Mucosa of stomach (tissue), 1 donor: ENCODE results near the gene KCNMA1.

Source experiments
- H3K27me3 ChIP-seq: one replicate; pipeline ENCODE4 v1.7.0; 2013; ENCODE audit warnings: mild to moderate bottlenecking, low read length; ENCODE audit not compliant: control insufficient read depth, insufficient read depth
- H3K36me3 ChIP-seq: one replicate; pipeline ENCODE4 v1.7.0; 2013; ENCODE audit warnings: low read length; ENCODE audit not compliant: control insufficient read depth, insufficient read depth
- H3K4me1 ChIP-seq: one replicate; pipeline ENCODE4 v1.7.0; 2013; ENCODE audit warnings: mild to moderate bottlenecking, low read length; ENCODE audit not compliant: control insufficient read depth, insufficient read depth
- H3K4me3 ChIP-seq: one replicate; pipeline ENCODE4 v1.7.0; 2013; ENCODE audit warnings: low read length
- H3K9ac ChIP-seq: one replicate; pipeline ENCODE4 v1.7.0; 2013; ENCODE audit warnings: mild to moderate bottlenecking, low read length, moderate library complexity
- H3K9me3 ChIP-seq: one replicate; pipeline ENCODE4 v1.7.0; 2013; ENCODE audit warnings: mild to moderate bottlenecking, low read length, moderate library complexity; ENCODE audit not compliant: control insufficient read depth
- donor health status: Pancreatic carcinoma.

The KCNMA1 gene

GRCh38 chr10:77165445-77166208, 472.0 kb downstream of the KCNMA1 start:
- H3K4me1 ChIP-seq, result peaks cover 12% of the 10 kb centered on the region
- peaks cover 3% of the 10 kb centered on the region for H3K27me3 ChIP-seq
- no peak overlapping the region for H3K4me3 ChIP-seq
- peak overlapping the region; percentile 6 for H3K9ac ChIP-seq
- H3K9me3 ChIP-seq, result no peaks in the 10 kb centered on the region
- H3K36me3 ChIP-seq, result no peaks in the 10 kb centered on the region

GRCh38 chr10:77164616-77165311, 472.8 kb downstream of the KCNMA1 start:
- Histone ChIP-seq H3K36me3 (no peaks in the 10 kb centered on the region), H3K4me3 (no peak overlapping the region), H3K4me1 (peaks cover 19% of the 10 kb centered on the region), H3K9ac (no peak overlapping the region), H3K27me3 (peaks cover 3% of the 10 kb centered on the region), H3K9me3 (no peaks in the 10 kb centered on the region)

GRCh38 chr10:77163670-77164348, 473.8 kb downstream of the KCNMA1 start:
- H3K27me3 ChIP-seq, result peaks cover 3% of the 10 kb centered on the region
- no peaks in the 10 kb centered on the region for H3K9me3 ChIP-seq
- H3K9ac ChIP-seq, result no peak overlapping the region
- peaks cover 19% of the 10 kb centered on the region for H3K4me1 ChIP-seq
- H3K36me3 ChIP-seq, result no peaks in the 10 kb centered on the region
- no peak overlapping the region for H3K4me3 ChIP-seq

DNA sequence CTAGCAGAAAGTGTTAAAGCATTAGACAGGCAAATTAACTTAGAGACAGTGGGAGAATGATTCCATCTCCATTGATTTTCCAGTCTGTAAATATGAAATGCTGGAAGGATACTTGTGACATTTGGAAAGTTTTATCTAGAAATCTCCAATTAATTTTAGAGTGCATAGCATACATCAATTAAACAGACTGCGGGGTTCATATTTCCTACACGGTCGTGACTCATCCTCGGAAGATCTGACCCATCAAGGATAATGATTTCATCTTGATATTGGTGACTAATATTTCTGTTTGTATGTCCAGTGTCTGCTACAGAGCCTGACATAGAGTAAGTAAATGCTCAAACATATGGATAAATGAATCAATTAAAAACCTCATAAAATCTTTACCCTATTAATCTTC, 474.9 kb downstream of the KCNMA1 start:
- Histone ChIP-seq H3K4me3 (no peak overlapping the region), H3K9ac (no peak overlapping the region), H3K27me3 (peaks cover 3% of the 10 kb centered on the region), H3K9me3 (no peaks in the 10 kb centered on the region), H3K36me3 (no peaks in the 10 kb centered on the region), H3K4me1 (peaks cover 19% of the 10 kb centered on the region)

DNA sequence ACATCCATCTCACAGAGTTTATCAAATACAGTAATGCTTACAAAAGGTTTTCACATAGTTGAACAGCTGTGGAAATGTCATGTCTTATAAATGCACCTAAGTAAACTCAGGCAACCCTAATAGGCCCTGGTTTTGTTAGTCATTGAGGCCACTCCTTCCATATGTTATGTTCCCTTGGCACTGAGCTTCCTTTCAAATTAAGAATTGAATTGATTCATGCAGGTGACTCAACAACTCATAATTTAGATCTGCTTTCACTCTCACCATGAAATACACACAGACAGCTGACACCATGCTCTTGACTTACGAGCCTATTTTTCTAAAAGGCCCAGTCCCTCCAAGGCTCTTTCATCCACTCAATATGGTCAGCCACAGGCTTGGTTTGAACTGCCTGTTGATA, 476.9 kb downstream of the KCNMA1 start:
- peaks cover 19% of the 10 kb centered on the region for H3K4me1 ChIP-seq
- peaks cover 3% of the 10 kb centered on the region for H3K27me3 ChIP-seq
- no peaks in the 10 kb centered on the region for H3K36me3 ChIP-seq
- no peak overlapping the region for H3K4me3 ChIP-seq
- no peak overlapping the region for H3K9ac ChIP-seq
- H3K9me3 ChIP-seq, result no peaks in the 10 kb centered on the region

DNA sequence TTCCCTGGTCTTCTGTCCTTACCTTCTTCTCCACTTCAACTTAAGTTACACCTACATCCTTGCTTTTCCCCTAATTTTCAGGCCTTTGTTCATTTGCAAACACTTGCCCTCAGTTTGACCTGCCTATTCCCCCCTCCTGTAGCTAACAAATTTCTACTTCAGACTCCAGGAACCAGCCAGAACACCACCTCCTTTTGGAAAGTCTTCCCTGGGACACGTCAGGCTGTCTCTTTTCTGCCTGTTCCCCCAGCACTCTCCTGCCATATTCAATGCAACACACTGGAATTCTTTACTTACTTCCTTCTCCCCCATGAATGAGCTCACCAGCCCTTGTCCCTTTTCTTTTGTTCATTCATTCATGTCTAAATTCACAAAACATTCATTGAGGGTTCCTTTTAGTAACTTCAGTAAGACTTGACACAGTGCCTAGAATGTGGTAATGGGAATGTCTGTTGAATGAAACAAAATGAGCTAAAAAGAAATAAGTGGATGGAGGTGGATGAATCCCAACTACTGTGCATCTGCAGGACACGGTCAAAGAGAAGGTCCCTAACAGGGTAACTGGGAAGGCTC, 478.0 kb downstream of the KCNMA1 start:
- H3K36me3 ChIP-seq, result no peaks in the 10 kb centered on the region
- peaks cover 1% of the 10 kb centered on the region for H3K27me3 ChIP-seq
- no peak overlapping the region for H3K9ac ChIP-seq
- no peak overlapping the region for H3K4me3 ChIP-seq
- H3K4me1 ChIP-seq, result peaks cover 19% of the 10 kb centered on the region
- H3K9me3 ChIP-seq, result no peaks in the 10 kb centered on the region

GRCh38 chr10:77158666-77159065, 478.9 kb downstream of the KCNMA1 start:
- Histone ChIP-seq H3K9ac (no peak overlapping the region), H3K27me3 (no peaks in the 10 kb centered on the region), H3K36me3 (no peaks in the 10 kb centered on the region), H3K4me3 (no peak overlapping the region), H3K9me3 (no peaks in the 10 kb centered on the region), H3K4me1 (peaks cover 19% of the 10 kb centered on the region)

GRCh38 chr10:77157248-77158019, 480.2 kb downstream of the KCNMA1 start:
- Histone ChIP-seq H3K9ac (no peak overlapping the region), H3K27me3 (no peaks in the 10 kb centered on the region), H3K4me1 (peaks cover 19% of the 10 kb centered on the region), H3K9me3 (no peaks in the 10 kb centered on the region), H3K4me3 (no peak overlapping the region), H3K36me3 (no peaks in the 10 kb centered on the region)

GRCh38 chr10:77156406-77156879, 481.2 kb downstream of the KCNMA1 start:
- Histone ChIP-seq H3K36me3 (no peaks in the 10 kb centered on the region), H3K4me3 (no peak overlapping the region), H3K4me1 (peaks cover 15% of the 10 kb centered on the region), H3K9ac (no peak overlapping the region), H3K9me3 (no peaks in the 10 kb centered on the region), H3K27me3 (no peaks in the 10 kb centered on the region)

GRCh38 chr10:77152256-77152655, 485.4 kb downstream of the KCNMA1 start:
- Histone ChIP-seq H3K9ac (no peak overlapping the region), H3K27me3 (no peaks in the 10 kb centered on the region), H3K4me3 (no peak overlapping the region), H3K9me3 (no peaks in the 10 kb centered on the region), H3K4me1 (no peaks in the 10 kb centered on the region), H3K36me3 (no peaks in the 10 kb centered on the region)

DNA sequence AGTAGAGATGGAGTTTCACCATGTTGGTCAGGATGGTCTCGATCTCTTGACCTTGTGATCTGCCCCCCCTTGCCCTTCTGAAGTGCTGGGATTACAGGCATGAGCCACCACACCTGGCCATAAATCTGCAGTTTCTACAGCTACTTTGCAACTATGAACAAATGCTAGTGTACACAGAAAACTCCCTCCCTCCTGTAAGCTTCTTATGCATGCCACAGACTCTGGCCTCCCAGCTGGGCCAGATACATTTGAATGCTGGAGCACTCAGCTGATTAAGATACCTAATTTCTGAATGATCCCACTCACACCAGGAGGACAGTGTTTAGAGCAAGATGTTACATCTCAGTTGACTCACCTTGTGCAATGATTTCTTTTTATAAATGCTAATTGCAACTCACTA, 486.2 kb downstream of the KCNMA1 start:
- Histone ChIP-seq H3K4me3 (no peak overlapping the region), H3K36me3 (no peaks in the 10 kb centered on the region), H3K9ac (no peak overlapping the region), H3K9me3 (no peaks in the 10 kb centered on the region), H3K27me3 (no peaks in the 10 kb centered on the region), H3K4me1 (no peaks in the 10 kb centered on the region)
